Central memory CD8-positive, alpha-beta T cell (primary cell): ENCODE results near the gene TAF6.

Experiments used
- ATAC-seq: fragments of 150-1000 bp; cut with Tn5 transposase; replicated peaks from 2 replicates; pipeline ENCODE4 v1.10.0; 2022; ENCODE audit warnings: mild to moderate bottlenecking, moderate FRiP score, moderate number of reproducible peaks; ENCODE audit not compliant: poor library complexity, severe bottlenecking; ENCODE audit errors: extremely low read depth
- DNase-seq, 2 donors: peaks; one replicate each; pipeline ENCODE4 v3.0.0; 2021; ENCODE audit warnings: low spot score in 2 of 2
- H3K27ac Mint-ChIP-seq: one replicate; pipeline ENCODE4 v1.8.0; 2022; ENCODE audit warnings: low read depth, mild to moderate bottlenecking, moderate library complexity, mixed read lengths
- H3K27me3 Mint-ChIP-seq: one replicate; pipeline ENCODE4 v1.8.0; 2022; ENCODE audit warnings: mixed read lengths
- H3K36me3 Mint-ChIP-seq: one replicate; pipeline ENCODE4 v1.8.0; 2022; ENCODE audit warnings: mild to moderate bottlenecking, moderate library complexity, mixed read lengths; ENCODE audit not compliant: insufficient read depth
- H3K4me1 Mint-ChIP-seq: one replicate; pipeline ENCODE4 v1.8.0; 2022; ENCODE audit warnings: mixed read lengths
- H3K4me3 Mint-ChIP-seq: one replicate; pipeline ENCODE4 v1.8.0; 2022; ENCODE audit warnings: mild to moderate bottlenecking, moderate library complexity, mixed read lengths
- H3K9me3 Mint-ChIP-seq: one replicate; pipeline ENCODE4 v1.8.0; 2022; ENCODE audit warnings: mixed read lengths

Gene TAF6

GRCh38 chr7:100091411-100092181 lies 27.6 kb downstream of the TAF6 start:
- Mint-ChIP-seq H3K9me3 (no peaks in the 10 kb centered on the region), H3K27ac (no peak overlapping the region), H3K4me3 (no peak overlapping the region), H3K4me1 (peaks cover 9% of the 10 kb centered on the region), H3K36me3 (peaks cover 56% of the 10 kb centered on the region), H3K27me3 (no peaks in the 10 kb centered on the region)
- no peak for ATAC-seq
- DNase-seq, result no peak

GRCh38 chr7:100090527-100091410 lies 28.4 kb downstream of the TAF6 start:
- H3K27me3 Mint-ChIP-seq, result no peaks in the 10 kb centered on the region
- H3K9me3 Mint-ChIP-seq, result no peaks in the 10 kb centered on the region
- no peak for ATAC-seq
- H3K27ac Mint-ChIP-seq, result no peak overlapping the region
- DNase-seq, result no peak
- H3K4me3 Mint-ChIP-seq, result peak overlapping the region; percentile 23
- H3K36me3 Mint-ChIP-seq, result peaks cover 51% of the 10 kb centered on the region
- H3K4me1 Mint-ChIP-seq, result peaks cover 9% of the 10 kb centered on the region

- Mint-ChIP-seq H3K27me3 (no peaks in the 10 kb centered on the region), H3K9me3 (no peaks in the 10 kb centered on the region), H3K36me3 (peaks cover 44% of the 10 kb centered on the region), H3K27ac (peak overlapping the region; percentile 78), H3K4me3 (peak overlapping the region; percentile 84), H3K4me1 (peaks cover 9% of the 10 kb centered on the region)
- no peak for ATAC-seq
- DNase-seq, result no peak
These were observed 29.5 kb downstream of the TAF6 start for GRCh38 chr7:100089458-100090196.

GRCh38 chr7:100088621-100089457 lies 30.3 kb downstream of the TAF6 start, which contains the start of gene COPS6:
COPS6 (plus strand) TSS chr7:100088969; CDS start chr7:100088991, 22 bp downstream.
- peak; percentile 72 for ATAC-seq
- Mint-ChIP-seq H3K36me3 (peaks cover 40% of the 10 kb centered on the region), H3K4me3 (peak within 1 kb of the TSS; percentile 84), H3K27me3 (no peaks in the 10 kb centered on the region), H3K4me1 (peaks cover 9% of the 10 kb centered on the region), H3K9me3 (no peaks in the 10 kb centered on the region), H3K27ac (peak within 1 kb of the TSS; percentile 78)
- peak; percentile 76 to 80 for DNase-seq

GRCh38 chr7:100088095-100088620 lies 31.0 kb downstream of the TAF6 start:
- H3K27me3 Mint-ChIP-seq, result no peaks in the 10 kb centered on the region
- H3K27ac Mint-ChIP-seq, result peak overlapping the region; percentile 78
- DNase-seq, result no peak
- ATAC-seq, result no peak
- peaks cover 9% of the 10 kb centered on the region for H3K4me1 Mint-ChIP-seq
- H3K36me3 Mint-ChIP-seq, result peaks cover 34% of the 10 kb centered on the region
- no peaks in the 10 kb centered on the region for H3K9me3 Mint-ChIP-seq
- peak overlapping the region; percentile 84 for H3K4me3 Mint-ChIP-seq

- H3K27me3 Mint-ChIP-seq, result no peaks in the 10 kb centered on the region
- H3K4me1 Mint-ChIP-seq, result peaks cover 19% of the 10 kb centered on the region
- H3K36me3 Mint-ChIP-seq, result peaks cover 29% of the 10 kb centered on the region
- H3K4me3 Mint-ChIP-seq, result no peak overlapping the region
- no peaks in the 10 kb centered on the region for H3K9me3 Mint-ChIP-seq
- no peak for ATAC-seq
- no peak overlapping the region for H3K27ac Mint-ChIP-seq
- no peak for DNase-seq
These were observed 32.0 kb downstream of the TAF6 start for GRCh38 chr7:100087055-100087750.

GRCh38 chr7:100085515-100085914 lies 33.6 kb downstream of the TAF6 start:
- Mint-ChIP-seq H3K4me3 (no peak overlapping the region), H3K27ac (no peak overlapping the region), H3K27me3 (no peaks in the 10 kb centered on the region), H3K4me1 (peaks cover 31% of the 10 kb centered on the region), H3K9me3 (no peaks in the 10 kb centered on the region), H3K36me3 (peaks cover 23% of the 10 kb centered on the region)
- ATAC-seq, result no peak
- no peak for DNase-seq

GRCh38 chr7:100082978-100083377 lies 36.2 kb downstream of the TAF6 start:
- H3K27ac Mint-ChIP-seq, result peak overlapping the region; percentile 90
- H3K27me3 Mint-ChIP-seq, result no peaks in the 10 kb centered on the region
- H3K9me3 Mint-ChIP-seq, result no peaks in the 10 kb centered on the region
- peak overlapping the region; percentile 84 for H3K4me3 Mint-ChIP-seq
- peaks cover 34% of the 10 kb centered on the region for H3K4me1 Mint-ChIP-seq
- ATAC-seq (no peak), DNase-seq (no peak)
- peaks cover 22% of the 10 kb centered on the region for H3K36me3 Mint-ChIP-seq

- Mint-ChIP-seq H3K27me3 (no peaks in the 10 kb centered on the region), H3K36me3 (peaks cover 27% of the 10 kb centered on the region), H3K9me3 (no peaks in the 10 kb centered on the region), H3K4me3 (peak within 1 kb of the TSS; percentile 84), H3K4me1 (peaks cover 34% of the 10 kb centered on the region), H3K27ac (peak within 1 kb of the TSS; percentile 90)
- peak; percentile 93 to 98 for DNase-seq
- peak; percentile 89 for ATAC-seq
These were observed 37.5 kb downstream of the TAF6 start, which contains the start of gene ZNF3 for GRCh38 chr7:100081535-100082102. ZNF3 (minus strand) TSS chr7:100081723; CDS start chr7:100077357, 4,366 bp downstream.

GRCh38 chr7:100080907-100081534 lies 38.1 kb downstream of the TAF6 start:
- DNase-seq (no peak), ATAC-seq (no peak)
- Mint-ChIP-seq H3K27ac (peak overlapping the region; percentile 90), H3K4me3 (peak overlapping the region; percentile 84), H3K4me1 (peaks cover 36% of the 10 kb centered on the region), H3K27me3 (no peaks in the 10 kb centered on the region), H3K9me3 (no peaks in the 10 kb centered on the region), H3K36me3 (peaks cover 31% of the 10 kb centered on the region)
